NCI-H1105 treated with DMSO at 0.1 percent for 48 hours (cell line): Measurements from ENCODE around the gene NGEF.
"Not testable (repeated sequence)": the region's sequence is repeated elsewhere in the genome, so short reads cannot be mapped to it uniquely, and the experiment has no call there.

ENCODE experiments used
- DNase-seq: peaks from one replicate; lab custom pipeline; 2025; lab: John Stamatoyannopoulos, UW

NGEF gene

GRCh38 chr2:233021771-233022170 lies 8.7 kb upstream of the NGEF start:
- no peak for DNase-seq

- no peak for DNase-seq
Measured at GRCh38 chr2:233020454-233020853, 7.4 kb upstream of the NGEF start.

- DNase-seq: not testable (repeated sequence)
Measured at GRCh38 chr2:233019610-233020009, 6.6 kb upstream of the NGEF start.

- DNase-seq: no peak
Measured at GRCh38 chr2:233017947-233018346, 4.9 kb upstream of the NGEF start.

- DNase-seq: no peak
Measured at GRCh38 chr2:233015019-233015645, 2.1 kb upstream of the NGEF start.

GRCh38 chr2:233013650-233014049 lies 594 bp upstream of the NGEF start:
- DNase-seq: no peak

- DNase-seq: no peak
Measured at GRCh38 chr2:233012301-233012971, 620 bp downstream of the NGEF start.

GRCh38 chr2:233011702-233012131 lies 1.3 kb downstream of the NGEF start:
- DNase-seq: no peak

- no peak for DNase-seq
Measured at GRCh38 chr2:233011268-233011650, 1.8 kb downstream of the NGEF start.

- no peak for DNase-seq
Measured at GRCh38 chr2:233010569-233011267, 2.3 kb downstream of the NGEF start.

GRCh38 chr2:233009661-233010060 lies 3.4 kb downstream of the NGEF start:
- no peak for DNase-seq

GRCh38 chr2:233007739-233008138 lies 5.3 kb downstream of the NGEF start:
- DNase-seq: no peak

GRCh38 chr2:233007270-233007669 lies 5.8 kb downstream of the NGEF start:
- no peak for DNase-seq

GRCh38 chr2:233006648-233007047 lies 6.4 kb downstream of the NGEF start:
- no peak for DNase-seq

- DNase-seq: no peak
Measured at GRCh38 chr2:233005096-233005495, 8.0 kb downstream of the NGEF start.

- no peak for DNase-seq
Measured at GRCh38 chr2:233003658-233004555, 9.1 kb downstream of the NGEF start.

- no peak for DNase-seq
Measured at GRCh38 chr2:233002829-233003657, 10.0 kb downstream of the NGEF start.

- DNase-seq: no peak
Measured at GRCh38 chr2:233000886-233001750, 11.9 kb downstream of the NGEF start.

GRCh38 chr2:232999354-232999753 lies 13.7 kb downstream of the NGEF start:
- DNase-seq: no peak

- no peak for DNase-seq
Measured at GRCh38 chr2:232998666-232998985, 14.4 kb downstream of the NGEF start.
